HFFc6 (cell line): ENCODE results near the gene KCNQ1. TPM values are rescaled to one million over a fixed set of nuclear protein-coding genes. Genes with fewer than 3 reads are reported as not detected.

ENCODE experiments used
- DNase-seq: peaks from one replicate; pipeline ENCODE4 v3.0.0-alpha.2; 2018
- H3K27ac Mint-ChIP-seq: 2 replicates; pipeline ENCODE4 v1.8.0; 2020; ENCODE audit warnings: mild to moderate bottlenecking, mixed read lengths
- H3K27me3 Mint-ChIP-seq: 2 replicates; pipeline ENCODE4 v1.8.0; 2021; ENCODE audit warnings: mild to moderate bottlenecking, moderate library complexity, mixed read lengths; ENCODE audit not compliant: insufficient read depth
- H3K36me3 Mint-ChIP-seq: 2 replicates; pipeline ENCODE4 v1.8.0; 2021; ENCODE audit warnings: low read depth, mixed read lengths
- H3K4me1 Mint-ChIP-seq: 2 replicates; pipeline ENCODE4 v1.8.0; 2020; ENCODE audit warnings: low read depth, mixed read lengths
- H3K4me3 Mint-ChIP-seq: 2 replicates; pipeline ENCODE4 v1.8.0; 2020; ENCODE audit warnings: mild to moderate bottlenecking, moderate library complexity, mixed read lengths
- H3K9me3 Mint-ChIP-seq: 2 replicates; pipeline ENCODE4 v1.8.0; 2020; ENCODE audit warnings: mild to moderate bottlenecking, mixed read lengths
- total RNA-seq, 6 experiments: library from RNA; stranded (reverse); fragmentation: NEBNext Ultra II Directional; extraction: Animal tissue kit (Norgen Biotek cat#: 25700); gene quantifications; 2 replicates in 1 of 6; 3 replicates in 5 of 6; pipeline ENCODE4 v1.2.3, GENCODE V29; 2021
- TF ChIP-seq, protein P1 (sequence below): fragments of 200-600 bp; sonication (generic); IDR thresholded peaks from 2 replicates; pipeline ENCODE4 v1.5.0; 2021; ENCODE audit warnings: antibody characterized with exemption, mild to moderate bottlenecking

The KCNQ1 gene
- total RNA-seq, 6 experiments from 2014 or later: not detected

GRCh38 chr11:2515401-2516275 lies 70.8 kb downstream of the KCNQ1 start:
- H3K4me3 Mint-ChIP-seq: no peak overlapping the region
- TF ChIP-seq, protein P1, sequence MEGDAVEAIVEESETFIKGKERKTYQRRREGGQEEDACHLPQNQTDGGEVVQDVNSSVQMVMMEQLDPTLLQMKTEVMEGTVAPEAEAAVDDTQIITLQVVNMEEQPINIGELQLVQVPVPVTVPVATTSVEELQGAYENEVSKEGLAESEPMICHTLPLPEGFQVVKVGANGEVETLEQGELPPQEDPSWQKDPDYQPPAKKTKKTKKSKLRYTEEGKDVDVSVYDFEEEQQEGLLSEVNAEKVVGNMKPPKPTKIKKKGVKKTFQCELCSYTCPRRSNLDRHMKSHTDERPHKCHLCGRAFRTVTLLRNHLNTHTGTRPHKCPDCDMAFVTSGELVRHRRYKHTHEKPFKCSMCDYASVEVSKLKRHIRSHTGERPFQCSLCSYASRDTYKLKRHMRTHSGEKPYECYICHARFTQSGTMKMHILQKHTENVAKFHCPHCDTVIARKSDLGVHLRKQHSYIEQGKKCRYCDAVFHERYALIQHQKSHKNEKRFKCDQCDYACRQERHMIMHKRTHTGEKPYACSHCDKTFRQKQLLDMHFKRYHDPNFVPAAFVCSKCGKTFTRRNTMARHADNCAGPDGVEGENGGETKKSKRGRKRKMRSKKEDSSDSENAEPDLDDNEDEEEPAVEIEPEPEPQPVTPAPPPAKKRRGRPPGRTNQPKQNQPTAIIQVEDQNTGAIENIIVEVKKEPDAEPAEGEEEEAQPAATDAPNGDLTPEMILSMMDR: no peak
- no peaks in the 10 kb centered on the region for H3K9me3 Mint-ChIP-seq
- H3K27me3 Mint-ChIP-seq: peaks cover 20% of the 10 kb centered on the region
- H3K36me3 Mint-ChIP-seq: no peaks in the 10 kb centered on the region
- DNase-seq: no peak
- no peak overlapping the region for H3K27ac Mint-ChIP-seq
- H3K4me1 Mint-ChIP-seq: no peaks in the 10 kb centered on the region

GRCh38 chr11:2516276-2517015 lies 71.6 kb downstream of the KCNQ1 start:
- Mint-ChIP-seq H3K27me3 (peaks cover 22% of the 10 kb centered on the region), H3K9me3 (no peaks in the 10 kb centered on the region), H3K4me3 (no peak overlapping the region), H3K4me1 (no peaks in the 10 kb centered on the region), H3K36me3 (no peaks in the 10 kb centered on the region), H3K27ac (no peak overlapping the region)
- TF ChIP-seq, protein P1: no peak
- DNase-seq: no peak

DNA sequence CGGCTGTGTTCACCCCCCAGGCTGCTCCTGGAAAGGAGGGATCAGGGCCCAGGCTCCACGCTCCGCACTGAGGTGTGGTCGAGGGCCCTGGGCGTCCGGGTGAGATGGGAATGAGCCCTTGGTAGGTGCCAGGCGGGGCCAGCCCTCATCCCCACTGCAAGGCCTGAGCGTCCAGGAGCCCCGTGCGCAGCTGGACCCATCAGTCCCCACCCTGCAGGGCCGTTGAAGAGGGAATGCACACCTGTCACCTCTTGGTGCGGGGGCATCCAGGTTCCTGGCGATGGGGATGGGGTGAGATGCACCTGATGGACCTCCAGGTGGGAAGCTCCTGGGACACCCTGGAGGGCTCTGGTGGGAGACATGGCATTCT lies 72.2 kb downstream of the KCNQ1 start:
- Mint-ChIP-seq H3K36me3 (no peaks in the 10 kb centered on the region), H3K27me3 (peaks cover 22% of the 10 kb centered on the region), H3K4me3 (no peak overlapping the region), H3K4me1 (no peaks in the 10 kb centered on the region), H3K9me3 (no peaks in the 10 kb centered on the region), H3K27ac (no peak overlapping the region)
- no peak for DNase-seq
- TF ChIP-seq, protein P1: no peak

GRCh38 chr11:2517386-2518064 lies 72.7 kb downstream of the KCNQ1 start:
- no peak for DNase-seq
- H3K4me3 Mint-ChIP-seq: no peak overlapping the region
- H3K4me1 Mint-ChIP-seq: no peaks in the 10 kb centered on the region
- no peak overlapping the region for H3K27ac Mint-ChIP-seq
- H3K27me3 Mint-ChIP-seq: peaks cover 22% of the 10 kb centered on the region
- TF ChIP-seq, protein P1: no peak
- no peaks in the 10 kb centered on the region for H3K36me3 Mint-ChIP-seq
- no peaks in the 10 kb centered on the region for H3K9me3 Mint-ChIP-seq

DNA sequence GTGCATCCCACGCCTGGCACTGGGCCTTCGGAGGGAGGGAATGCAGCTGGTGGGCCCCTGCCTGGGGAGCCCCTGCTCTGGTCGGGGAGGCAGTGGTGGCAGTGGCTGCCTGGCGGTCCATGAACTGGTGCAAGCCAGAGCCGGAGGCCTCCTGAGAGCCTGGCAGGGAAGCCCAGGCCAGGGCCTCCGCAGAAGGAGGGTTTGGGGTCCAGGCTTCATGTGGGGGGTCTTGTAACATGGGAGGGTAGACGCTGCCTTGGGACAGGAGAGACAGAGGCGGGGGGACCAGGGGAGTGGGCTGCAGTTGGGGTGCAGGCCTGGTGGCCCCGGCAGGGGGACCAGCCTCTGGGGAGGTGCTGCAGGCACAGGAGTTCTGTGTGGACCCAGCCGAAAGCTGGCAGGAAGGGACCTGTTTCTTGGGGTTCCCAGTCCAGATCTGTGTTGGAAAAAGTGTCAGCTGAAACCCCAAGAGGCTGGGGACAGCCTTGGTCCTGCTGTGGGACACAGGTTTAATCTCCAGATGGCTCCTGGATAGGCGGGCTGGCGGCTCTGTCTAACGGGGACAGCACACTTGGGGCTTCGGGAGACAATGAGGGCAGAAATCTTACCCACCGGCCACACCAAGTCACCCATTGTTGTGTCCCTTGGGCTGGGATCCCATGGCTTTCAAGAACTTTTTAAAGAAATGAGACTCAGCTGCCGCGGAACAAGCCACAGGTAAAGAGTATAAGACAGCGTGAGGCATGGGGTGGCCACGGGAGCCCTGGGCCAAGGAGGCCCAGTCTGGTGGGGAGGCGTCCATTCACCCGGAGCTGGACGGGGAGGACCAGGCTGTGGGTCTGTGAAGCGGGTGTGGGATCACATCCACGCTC lies 73.5 kb downstream of the KCNQ1 start:
- Mint-ChIP-seq H3K4me1 (no peaks in the 10 kb centered on the region), H3K27me3 (peaks cover 22% of the 10 kb centered on the region), H3K4me3 (no peak overlapping the region), H3K36me3 (no peaks in the 10 kb centered on the region), H3K9me3 (no peaks in the 10 kb centered on the region), H3K27ac (no peak overlapping the region)
- TF ChIP-seq, protein P1: no peak
- DNase-seq: no peak
